NCI-H146 treated with DMSO at 0.1 percent for 48 hours (cell line): ENCODE measurements around the gene FKRP.
A peak's percentile ranks its signal among the peaks of the same experiment; 100 is the strongest.

Source experiments
- DNase-seq: peaks from one replicate; lab custom pipeline; 2025; ENCODE audit not compliant: unreplicated experiment; lab: John Stamatoyannopoulos, UW

The FKRP gene

GRCh38 chr19:46719629-46720502 is 26.0 kb upstream of the FKRP start:
- DNase-seq: no peak

GRCh38 chr19:46720503-46721239 is 25.2 kb upstream of the FKRP start:
- DNase-seq: no peak

DNA sequence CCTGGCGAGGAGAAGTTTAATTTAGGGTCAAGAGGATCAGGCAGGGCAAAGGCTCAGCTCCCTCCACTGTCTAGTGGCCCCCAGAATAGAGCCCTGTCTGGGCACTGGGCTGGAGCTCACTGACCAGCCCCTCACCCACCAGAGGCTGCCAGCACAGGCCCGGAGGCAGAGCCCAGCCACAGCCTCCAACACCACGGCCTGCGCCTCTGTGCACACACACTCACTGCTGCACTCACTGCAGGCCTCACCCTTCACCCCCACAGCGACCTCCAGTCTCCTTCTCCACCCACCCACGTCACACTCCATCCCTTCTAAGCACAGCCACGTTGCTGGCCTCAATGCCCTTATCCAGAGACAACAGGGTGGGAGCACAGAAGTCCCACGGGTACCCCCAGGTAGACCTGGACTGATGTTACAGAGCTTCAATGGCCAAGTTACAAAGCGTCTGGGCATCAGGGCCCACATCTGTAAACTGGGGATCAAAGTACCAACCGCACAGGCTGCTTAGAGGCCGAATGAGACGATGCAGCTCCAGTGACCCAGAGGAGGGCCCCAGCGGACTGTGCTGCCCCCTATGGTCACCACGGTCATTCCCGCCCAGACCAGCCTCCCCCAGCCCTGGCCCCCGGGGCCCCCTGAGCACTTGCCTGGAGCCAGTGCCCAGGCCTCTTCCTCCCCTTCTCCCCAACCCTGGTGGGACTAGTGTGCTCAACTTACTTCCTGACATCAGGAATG is 24.4 kb upstream of the FKRP start:
- no peak for DNase-seq

- DNase-seq: no peak
Observed at GRCh38 chr19:46722004-46722380, 23.9 kb upstream of the FKRP start.

- DNase-seq: no peak
Observed at GRCh38 chr19:46722421-46723022, 23.3 kb upstream of the FKRP start.

GRCh38 chr19:46723023-46723461 is 22.8 kb upstream of the FKRP start:
- DNase-seq: no peak

DNA sequence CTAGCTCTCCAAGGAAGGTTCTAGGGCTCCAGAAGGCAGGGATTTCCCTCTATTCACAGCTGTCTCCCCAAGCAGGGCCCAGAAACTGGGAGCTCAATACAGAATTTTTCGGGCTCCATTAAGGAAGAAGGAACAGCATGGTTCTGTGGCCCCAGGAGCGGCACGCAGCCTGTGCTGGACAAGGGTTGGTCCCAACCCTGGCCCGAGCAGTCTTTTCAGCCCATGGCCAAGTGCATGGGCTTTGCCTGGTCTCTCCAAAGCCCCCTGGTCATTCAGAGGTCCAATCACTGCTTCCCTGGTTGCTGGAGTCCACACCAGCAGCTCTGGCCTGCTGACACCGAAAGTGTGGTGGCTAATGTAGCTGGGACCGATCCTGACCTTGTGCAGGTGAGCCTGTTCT is 22.4 kb upstream of the FKRP start:
- DNase-seq: no peak

DNA sequence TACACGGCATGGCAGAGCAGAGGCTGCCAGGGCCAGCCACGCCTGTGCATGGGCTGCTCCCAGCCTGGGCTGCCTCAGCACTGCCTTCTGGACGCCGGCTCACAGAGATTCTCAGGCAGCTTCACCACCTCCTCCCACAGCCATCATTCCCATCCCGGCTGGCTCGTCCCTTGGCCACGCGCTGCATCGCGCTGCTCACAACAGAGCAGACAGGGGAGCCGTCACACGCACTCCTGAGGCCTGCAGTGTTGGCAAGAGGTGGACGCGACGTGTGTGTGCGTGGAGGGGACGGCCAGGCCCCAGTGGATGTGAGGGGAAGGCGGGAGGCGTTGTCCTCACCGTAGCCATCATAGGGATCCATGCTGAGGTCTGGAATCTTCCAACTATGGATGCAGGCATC is 21.4 kb upstream of the FKRP start:
- DNase-seq: no peak

- no peak for DNase-seq
Observed at GRCh38 chr19:46725036-46725820, 20.6 kb upstream of the FKRP start.

- no peak for DNase-seq
Observed at GRCh38 chr19:46725859-46726393, 19.9 kb upstream of the FKRP start.

- no peak for DNase-seq
Observed at GRCh38 chr19:46726551-46726950, 19.3 kb upstream of the FKRP start.

- no peak for DNase-seq
Observed at GRCh38 chr19:46726971-46727501, 18.8 kb upstream of the FKRP start.

GRCh38 chr19:46727757-46728156 is 18.1 kb upstream of the FKRP start:
- DNase-seq: no peak

GRCh38 chr19:46728208-46728607 is 17.6 kb upstream of the FKRP start:
- no peak for DNase-seq

- peak; percentile 13 for DNase-seq
Observed at GRCh38 chr19:46728693-46729339, 17.0 kb upstream of the FKRP start.

GRCh38 chr19:46729696-46730095 is 16.2 kb upstream of the FKRP start:
- DNase-seq: no peak

GRCh38 chr19:46730187-46730586 is 15.7 kb upstream of the FKRP start:
- no peak for DNase-seq

DNA sequence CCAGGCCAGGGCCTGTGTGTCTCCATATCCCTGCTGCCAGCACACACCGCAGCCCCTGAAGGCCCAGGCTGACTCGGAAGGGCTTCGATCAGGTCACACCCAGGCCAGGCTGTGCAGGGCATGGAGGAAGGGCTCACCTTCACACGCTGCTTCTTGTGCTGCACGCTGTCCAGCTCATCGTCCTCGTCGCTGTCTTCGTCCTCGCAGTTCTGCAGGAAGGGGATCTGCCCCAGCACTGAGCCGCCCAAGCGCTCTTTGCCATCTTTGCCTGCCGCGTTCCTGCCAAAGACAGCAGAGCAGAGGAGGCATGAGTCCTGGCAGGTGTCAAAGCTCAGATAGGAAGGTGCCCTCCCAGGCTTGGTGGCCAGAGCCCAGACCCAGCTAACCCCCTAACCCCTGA is 15.3 kb upstream of the FKRP start:
- no peak for DNase-seq

DNA sequence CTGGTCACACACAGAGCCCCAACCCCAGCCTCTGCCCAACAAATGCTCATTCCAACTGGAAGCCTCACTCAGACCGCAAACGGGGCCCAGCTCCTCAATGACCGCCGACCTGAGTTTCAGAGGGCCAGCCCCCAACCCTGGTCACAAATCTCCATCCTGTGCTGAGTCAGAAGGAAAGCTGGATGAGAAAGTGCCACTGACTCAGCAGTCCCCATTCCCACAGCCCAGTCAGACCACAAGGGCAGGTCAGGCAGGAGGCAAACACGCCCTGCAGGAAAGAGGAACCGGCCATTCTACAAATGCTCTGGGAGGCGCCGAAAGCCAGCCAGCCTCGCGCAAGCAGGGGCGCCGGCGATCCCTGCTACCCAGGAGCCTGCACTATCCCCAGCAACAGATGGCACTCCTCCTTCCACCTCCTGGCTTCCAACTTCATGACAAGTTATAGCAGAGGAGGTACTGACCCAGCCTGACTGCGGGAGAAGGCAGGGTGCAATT is 14.8 kb upstream of the FKRP start:
- no peak for DNase-seq
